ENCODE results near the gene DCDC2C. TPM values are rescaled to one million over a fixed set of nuclear protein-coding genes. Genes with fewer than 3 reads are reported as not detected.

DCDC2C gene
- polyA plus RNA-seq, 1 donor from 2014 or later: not detected

- H3K27me3 ChIP-seq (ENCODE audit: insufficient read depth, low read depth, low read length): no peaks in the 10 kb centered on the region
- H3K27ac ChIP-seq (ENCODE audit: low read length): no peak overlapping the region
- no peak for TF ChIP-seq EZH2 (IDR thresholded peaks at IDR 0.05; ENCODE audit: borderline replicate concordance, insufficient read depth, low read length, poor library complexity, severe bottlenecking)
- no peak for TF ChIP-seq REST (IDR thresholded peaks at IDR 0.05; ENCODE audit: borderline replicate concordance)
- TF ChIP-seq TAF1 (IDR thresholded peaks at IDR 0.05; ENCODE audit: low read depth): no peak
- no peak for TF ChIP-seq CTCF (IDR thresholded peaks at IDR 0.05; ENCODE audit: poor library complexity, severe bottlenecking)
- no peak for TF ChIP-seq EP300 (conservative IDR thresholded peaks at IDR 0.05; ENCODE audit: poor library complexity, severe bottlenecking)
- TF ChIP-seq POLR2AphosphoS5 (IDR thresholded peaks at IDR 0.05): no peak
- no peak for TF ChIP-seq MXI1 (conservative IDR thresholded peaks at IDR 0.05; ENCODE audit: poor library complexity, severe bottlenecking)
- TF ChIP-seq RAD21 (conservative IDR thresholded peaks at IDR 0.05): no peak
- TF ChIP-seq SMC3 (conservative IDR thresholded peaks at IDR 0.05; ENCODE audit: poor library complexity): no peak
- no peaks in the 10 kb centered on the region for H3K36me3 ChIP-seq (ENCODE audit: insufficient read depth, low read length)
- H3F3A ChIP-seq (ENCODE audit: insufficient read depth, low read length, poor library complexity, severe bottlenecking): no peaks in the 10 kb centered on the region
- H3K79me2 ChIP-seq (replicated peaks; ENCODE audit: insufficient read depth, low read length): no peaks in the 10 kb centered on the region
- H2AFZ ChIP-seq (ENCODE audit: low read depth, low read length): no peak overlapping the region
- no peak overlapping the region for H3K4me3 ChIP-seq (ENCODE audit: low read length)
- no peaks in the 10 kb centered on the region for H3K9me3 ChIP-seq (ENCODE audit: low read length)
- H3K4me2 ChIP-seq (ENCODE audit: low read length): no peak overlapping the region
- H3K9me2 ChIP-seq (ENCODE audit: insufficient read depth, low read length): no peaks in the 10 kb centered on the region
- no peak overlapping the region for H3K9ac ChIP-seq (ENCODE audit: low read length)
- no peaks in the 10 kb centered on the region for H4K20me1 ChIP-seq (ENCODE audit: insufficient read depth)
Measured at GRCh38 chr2:3768960-3769765, 65.8 kb downstream of the DCDC2C start.

GRCh38 chr2:3769766-3770165 lies 66.4 kb downstream of the DCDC2C start:
- Histone ChIP-seq H4K20me1 (ENCODE audit: insufficient read depth) (no peaks in the 10 kb centered on the region), H3F3A (ENCODE audit: insufficient read depth, low read length, poor library complexity, severe bottlenecking) (no peaks in the 10 kb centered on the region), H3K27me3 (ENCODE audit: insufficient read depth, low read depth, low read length) (no peaks in the 10 kb centered on the region), H3K27ac (ENCODE audit: low read length) (no peak overlapping the region), H2AFZ (ENCODE audit: low read depth, low read length) (no peak overlapping the region), H3K36me3 (ENCODE audit: insufficient read depth, low read length) (no peaks in the 10 kb centered on the region), H3K9me3 (ENCODE audit: low read length) (no peaks in the 10 kb centered on the region), H3K79me2 (replicated peaks; ENCODE audit: insufficient read depth, low read length) (no peaks in the 10 kb centered on the region), H3K4me2 (ENCODE audit: low read length) (no peak overlapping the region), H3K9me2 (ENCODE audit: insufficient read depth, low read length) (no peaks in the 10 kb centered on the region), H3K9ac (ENCODE audit: low read length) (no peak overlapping the region), H3K4me3 (ENCODE audit: low read length) (no peak overlapping the region)
- no peak for TF ChIP-seq SMC3 (conservative IDR thresholded peaks at IDR 0.05; ENCODE audit: poor library complexity)
- no peak for TF ChIP-seq RAD21 (conservative IDR thresholded peaks at IDR 0.05)
- TF ChIP-seq EP300 (conservative IDR thresholded peaks at IDR 0.05; ENCODE audit: poor library complexity, severe bottlenecking): no peak
- no peak for TF ChIP-seq TAF1 (IDR thresholded peaks at IDR 0.05; ENCODE audit: low read depth)
- no peak for TF ChIP-seq MXI1 (conservative IDR thresholded peaks at IDR 0.05; ENCODE audit: poor library complexity, severe bottlenecking)
- no peak for TF ChIP-seq EZH2 (IDR thresholded peaks at IDR 0.05; ENCODE audit: borderline replicate concordance, insufficient read depth, low read length, poor library complexity, severe bottlenecking)
